ENCODE measurements around the gene TXNL4B. TPM values are rescaled to one million over a fixed set of nuclear protein-coding genes. Genes with fewer than 3 reads are reported as not detected.

The TXNL4B gene
- polyA plus RNA-seq, 3 donors, result 6.9 to 10.1 (median 8.2) TPM

GRCh38 chr16:72120026-72120425 is 26.6 kb upstream of the TXNL4B start:
- H3K27ac ChIP-seq (ENCODE audit: low read depth, low read length), result no peak overlapping the region
- 82 to 90% (median 90%) methylated on average over 5 of the region's 5 CpGs for WGBS, 3 donors

GRCh38 chr16:72113616-72113945 is 20.2 kb upstream of the TXNL4B start:
- no peak overlapping the region for H3K27ac ChIP-seq (ENCODE audit: low read depth, low read length)

- H3K27ac ChIP-seq (ENCODE audit: low read depth, low read length), result no peak overlapping the region
- 89 to 91% (median 89%) methylated on average over 7 of the region's 7 CpGs for WGBS, 3 donors
Measured at GRCh38 chr16:72112906-72113615, 19.6 kb upstream of the TXNL4B start.

- no peak overlapping the region for H3K27ac ChIP-seq (ENCODE audit: low read depth, low read length)
- WGBS, 3 donors, result 94 to 97% (median 95%) methylated on average over 15 of the region's 15 CpGs
Measured at GRCh38 chr16:72112452-72112792, 19.0 kb upstream of the TXNL4B start.

GRCh38 chr16:72111657-72112451 is 18.4 kb upstream of the TXNL4B start:
- WGBS, 3 donors, result 89 to 90% (median 89%) methylated on average over 19 of the region's 19 CpGs
- no peak overlapping the region for H3K27ac ChIP-seq (ENCODE audit: low read depth, low read length)

- 96 to 98% (median 96%) methylated on average over 23 of the region's 23 CpGs for WGBS, 3 donors
Measured at GRCh38 chr16:72110662-72111615, 17.5 kb upstream of the TXNL4B start.

GRCh38 chr16:72109966-72110530 is 16.6 kb upstream of the TXNL4B start:
- WGBS, 3 donors, result 84 to 93% (median 89%) methylated on average over 12 of the region's 12 CpGs
- no peak overlapping the region for H3K27ac ChIP-seq (ENCODE audit: low read depth, low read length)

More at GRCh38 chr16:72110662-72111615, 17.5 kb upstream of the TXNL4B start:
- H3K27ac ChIP-seq (ENCODE audit: low read depth, low read length), result no peak overlapping the region

GRCh38 chr16:72109300-72109699 is 15.9 kb upstream of the TXNL4B start:
- H3K27ac ChIP-seq (ENCODE audit: low read depth, low read length), result no peak overlapping the region
- WGBS, 3 donors, result 95 to 99% (median 98%) methylated on average over 12 of the region's 12 CpGs

GRCh38 chr16:72108353-72109102 is 15.1 kb upstream of the TXNL4B start:
- 82 to 91% (median 89%) methylated on average over 16 of the region's 16 CpGs for WGBS, 3 donors
- H3K27ac ChIP-seq (ENCODE audit: low read depth, low read length), result no peak overlapping the region

GRCh38 chr16:72107371-72107770 is 14.0 kb upstream of the TXNL4B start:
- 93 to 97% (median 93%) methylated on average over 17 of the region's 17 CpGs for WGBS, 3 donors
- no peak overlapping the region for H3K27ac ChIP-seq (ENCODE audit: low read depth, low read length)

- 97 to 98% (median 97%) methylated on average over 12 of the region's 12 CpGs for WGBS, 3 donors
- H3K27ac ChIP-seq (ENCODE audit: low read depth, low read length), result no peak overlapping the region
Measured at GRCh38 chr16:72105978-72106377, 12.6 kb upstream of the TXNL4B start.

- 94 to 96% (median 94%) methylated on average over 9 of the region's 9 CpGs for WGBS, 3 donors
- no peak overlapping the region for H3K27ac ChIP-seq (ENCODE audit: low read depth, low read length)
Measured at GRCh38 chr16:72104905-72105304, 11.5 kb upstream of the TXNL4B start.

GRCh38 chr16:72101195-72101594 is 7.8 kb upstream of the TXNL4B start:
- no peak overlapping the region for H3K27ac ChIP-seq (ENCODE audit: low read depth, low read length)
- WGBS, 3 donors, result 56 to 84% (median 80%) methylated on average over 10 of the region's 10 CpGs

GRCh38 chr16:72099377-72099818 is 6.0 kb upstream of the TXNL4B start:
- 55 to 71% (median 68%) methylated on average over 12 of the region's 12 CpGs for WGBS, 3 donors
- H3K27ac ChIP-seq (ENCODE audit: low read depth, low read length), result no peak overlapping the region

- H3K27ac ChIP-seq (ENCODE audit: low read depth, low read length), result no peak overlapping the region
- WGBS, 3 donors, result 76 to 84% (median 84%) methylated on average over 15 of the region's 15 CpGs
Measured at GRCh38 chr16:72098936-72099335, 5.5 kb upstream of the TXNL4B start.

- H3K27ac ChIP-seq (ENCODE audit: low read depth, low read length), result no peak overlapping the region
- 2 to 3% (median 2%) methylated on average over 11 of the region's 11 CpGs for WGBS, 3 donors
Measured at GRCh38 chr16:72094266-72094610, 818 bp upstream of the TXNL4B start.

GRCh38 chr16:72092832-72093447 is 480 bp downstream of the TXNL4B start:
- 1% methylated on average over 22 of the region's 22 CpGs for WGBS, 3 donors
- H3K27ac ChIP-seq (ENCODE audit: low read depth, low read length), result no peak overlapping the region

- WGBS, 3 donors, result 65 to 87% (median 77%) methylated on average over 3 of the region's 3 CpGs
- H3K27ac ChIP-seq (ENCODE audit: low read depth, low read length), result no peak overlapping the region
Measured at GRCh38 chr16:72091217-72091616, 2.2 kb downstream of the TXNL4B start.
